HCT116 (cell line): ENCODE data around the gene SBF2.

Source experiments
- EZH2phosphoT487 ChIP-seq: fragments of 200-600 bp; IDR thresholded peaks from 2 replicates; pipeline ENCODE4 v1.6.1; 2018; ENCODE audit warnings: antibody characterized with exemption, borderline replicate concordance
- POLR2A ChIP-seq: IDR thresholded peaks from 2 replicates; pipeline ENCODE4 v1.7.0; 2011; ENCODE audit warnings: borderline replicate concordance; ENCODE audit not compliant: insufficient read depth, insufficient read length; ENCODE audit errors: extremely low read depth
- RAD21 ChIP-seq: IDR thresholded peaks from 2 replicates; pipeline ENCODE4 v1.6.1; 2012; ENCODE audit warnings: low read depth, mild to moderate bottlenecking
- YY1 ChIP-seq: IDR thresholded peaks from 2 replicates; pipeline ENCODE4 v1.6.1; 2011; ENCODE audit warnings: low read length, low read depth, moderate library complexity, mild to moderate bottlenecking; ENCODE audit not compliant: insufficient replicate concordance; ENCODE audit errors: extremely low read depth
- ZNF274 ChIP-seq: fragments of 200-500 bp; sonication (Bioruptor generic); IDR thresholded peaks from 2 replicates; pipeline ENCODE4 v1.6.1; 2014; ENCODE audit warnings: mild to moderate bottlenecking, low read depth, low read length, inconsistent platforms
- TF ChIP-seq, protein P1 (sequence below), 3 experiments: fragments of 200-600 bp in 1 of 3; sonication (generic) in 1 of 3; IDR thresholded peaks in 2 of 3; conservative IDR thresholded peaks in 1 of 3; 2 replicates each; pipeline ENCODE4 v1.5.1; 2012 to 2017; ENCODE audit warnings: low read depth in 2 of 3, low read length in 2 of 3, antibody characterized with exemption in 1 of 3, borderline replicate concordance in 1 of 3, control low read depth in 1 of 3, mild to moderate bottlenecking in 1 of 3, mixed read lengths in 1 of 3, mixed run types in 1 of 3, moderate library complexity in 1 of 3; ENCODE audit not compliant: insufficient read depth in 1 of 3
- TF ChIP-seq, protein P2 (sequence below): IDR thresholded peaks from 2 replicates; pipeline ENCODE4 v1.6.1; 2012; ENCODE audit warnings: low read depth

DNA sequence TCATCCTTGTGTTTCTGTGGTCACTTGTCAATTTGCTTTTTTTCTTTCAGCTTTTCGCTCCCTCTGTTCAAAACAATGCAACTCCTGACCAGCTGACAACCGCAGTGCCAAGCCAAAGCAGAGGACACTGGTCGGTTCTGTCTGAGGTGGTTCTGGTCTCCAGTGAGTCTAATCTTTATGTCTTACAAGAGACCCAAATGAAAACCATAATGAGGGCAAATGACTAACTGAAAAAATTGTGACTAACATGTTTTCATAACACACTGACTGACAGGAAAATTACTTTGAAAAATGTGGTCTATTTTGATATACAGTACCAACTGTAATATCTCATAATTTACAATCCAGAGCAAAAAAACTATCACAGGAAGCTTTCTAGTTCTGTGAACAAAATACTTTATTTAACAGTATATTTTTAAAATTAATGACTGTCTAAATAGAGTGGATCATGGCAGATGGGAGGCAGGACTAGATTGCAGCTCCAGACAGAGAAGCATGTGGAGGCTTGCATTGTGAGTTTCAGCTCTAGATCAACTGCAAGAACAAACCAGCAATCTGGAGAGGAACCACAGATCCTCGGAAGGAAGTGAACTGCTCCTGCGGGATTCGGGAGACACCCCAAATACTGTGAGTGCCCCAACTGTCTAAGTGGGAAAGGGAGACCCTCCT, 311.8 kb downstream of the SBF2 start:
- TF ChIP-seq, protein P1, sequence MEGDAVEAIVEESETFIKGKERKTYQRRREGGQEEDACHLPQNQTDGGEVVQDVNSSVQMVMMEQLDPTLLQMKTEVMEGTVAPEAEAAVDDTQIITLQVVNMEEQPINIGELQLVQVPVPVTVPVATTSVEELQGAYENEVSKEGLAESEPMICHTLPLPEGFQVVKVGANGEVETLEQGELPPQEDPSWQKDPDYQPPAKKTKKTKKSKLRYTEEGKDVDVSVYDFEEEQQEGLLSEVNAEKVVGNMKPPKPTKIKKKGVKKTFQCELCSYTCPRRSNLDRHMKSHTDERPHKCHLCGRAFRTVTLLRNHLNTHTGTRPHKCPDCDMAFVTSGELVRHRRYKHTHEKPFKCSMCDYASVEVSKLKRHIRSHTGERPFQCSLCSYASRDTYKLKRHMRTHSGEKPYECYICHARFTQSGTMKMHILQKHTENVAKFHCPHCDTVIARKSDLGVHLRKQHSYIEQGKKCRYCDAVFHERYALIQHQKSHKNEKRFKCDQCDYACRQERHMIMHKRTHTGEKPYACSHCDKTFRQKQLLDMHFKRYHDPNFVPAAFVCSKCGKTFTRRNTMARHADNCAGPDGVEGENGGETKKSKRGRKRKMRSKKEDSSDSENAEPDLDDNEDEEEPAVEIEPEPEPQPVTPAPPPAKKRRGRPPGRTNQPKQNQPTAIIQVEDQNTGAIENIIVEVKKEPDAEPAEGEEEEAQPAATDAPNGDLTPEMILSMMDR (IDR thresholded peaks at IDR 0.05 in 2 of 3, conservative IDR thresholded peaks at IDR 0.05 in 1 of 3; ENCODE audit: borderline replicate concordance in 1 of 3, insufficient read depth in 1 of 3, low read depth in 2 of 3, low read length in 2 of 3): no peak
- no peak for TF ChIP-seq POLR2A
- TF ChIP-seq YY1: no peak
- no peak for TF ChIP-seq ZNF274
- TF ChIP-seq EZH2phosphoT487: no peak
- no peak for TF ChIP-seq RAD21
- TF ChIP-seq, protein P2, sequence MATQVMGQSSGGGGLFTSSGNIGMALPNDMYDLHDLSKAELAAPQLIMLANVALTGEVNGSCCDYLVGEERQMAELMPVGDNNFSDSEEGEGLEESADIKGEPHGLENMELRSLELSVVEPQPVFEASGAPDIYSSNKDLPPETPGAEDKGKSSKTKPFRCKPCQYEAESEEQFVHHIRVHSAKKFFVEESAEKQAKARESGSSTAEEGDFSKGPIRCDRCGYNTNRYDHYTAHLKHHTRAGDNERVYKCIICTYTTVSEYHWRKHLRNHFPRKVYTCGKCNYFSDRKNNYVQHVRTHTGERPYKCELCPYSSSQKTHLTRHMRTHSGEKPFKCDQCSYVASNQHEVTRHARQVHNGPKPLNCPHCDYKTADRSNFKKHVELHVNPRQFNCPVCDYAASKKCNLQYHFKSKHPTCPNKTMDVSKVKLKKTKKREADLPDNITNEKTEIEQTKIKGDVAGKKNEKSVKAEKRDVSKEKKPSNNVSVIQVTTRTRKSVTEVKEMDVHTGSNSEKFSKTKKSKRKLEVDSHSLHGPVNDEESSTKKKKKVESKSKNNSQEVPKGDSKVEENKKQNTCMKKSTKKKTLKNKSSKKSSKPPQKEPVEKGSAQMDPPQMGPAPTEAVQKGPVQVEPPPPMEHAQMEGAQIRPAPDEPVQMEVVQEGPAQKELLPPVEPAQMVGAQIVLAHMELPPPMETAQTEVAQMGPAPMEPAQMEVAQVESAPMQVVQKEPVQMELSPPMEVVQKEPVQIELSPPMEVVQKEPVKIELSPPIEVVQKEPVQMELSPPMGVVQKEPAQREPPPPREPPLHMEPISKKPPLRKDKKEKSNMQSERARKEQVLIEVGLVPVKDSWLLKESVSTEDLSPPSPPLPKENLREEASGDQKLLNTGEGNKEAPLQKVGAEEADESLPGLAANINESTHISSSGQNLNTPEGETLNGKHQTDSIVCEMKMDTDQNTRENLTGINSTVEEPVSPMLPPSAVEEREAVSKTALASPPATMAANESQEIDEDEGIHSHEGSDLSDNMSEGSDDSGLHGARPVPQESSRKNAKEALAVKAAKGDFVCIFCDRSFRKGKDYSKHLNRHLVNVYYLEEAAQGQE: no peak
